HepG2 (cell line): ENCODE results near the gene TTC21B. TPM values are rescaled to one million over a fixed set of nuclear protein-coding genes. Genes with fewer than 3 reads are reported as not detected.

Experiments
- ATAC-seq: fragments of 200-7000 bp; cut with Tn5 transposase; 3 replicates; pipeline ENCODE4 v1.9.1; 2020; ENCODE audit warnings: mild to moderate bottlenecking, moderate library complexity
- BruUV-seq: library from RNA; stranded (reverse); fragments of 400-500 nt; replicated peaks from 2 replicates; lab custom pipeline; 2021; lab: Mats Ljungman, UMichigan
- CTCF ChIA-PET: fragments of 300-600 bp; formaldehyde crosslinking; extraction: SDS; loops from one replicate; lab custom pipeline; 2021; ENCODE audit warnings: low total read pairs, inconsistent platforms, low intra/inter-chr PET ratio; lab: Yijun Ruan, JAX
- POLR2A ChIA-PET: fragments of 350-600 bp; sonication (Branson Sonifier 250); formaldehyde crosslinking; loops from one replicate; lab custom pipeline; 2020; ENCODE audit warnings: antibody characterized with exemption, inconsistent platforms; lab: Yijun Ruan, JAX
- DNase-seq: peaks from one replicate; pipeline ENCODE4 v3.0.0-alpha.2; 2015; ENCODE audit warnings: low spot score
- FAIRE-seq: peaks from 3 replicates; lab custom pipeline; 2011; peaks lifted over from hg19 to GRCh38; lab: Jason Lieb, UNC
- H2AFZ ChIP-seq: one replicate; pipeline ENCODE4 v1.6.1; 2011; ENCODE audit warnings: low read length, inconsistent platforms
- H3K27ac ChIP-seq: fragments of 300-600 bp; 3 replicates; pipeline ENCODE4 v1.8.0; 2011; ENCODE audit warnings: mixed run types, mild to moderate bottlenecking, mixed read lengths, low read length, inconsistent platforms; ENCODE audit not compliant: insufficient read depth; ENCODE audit errors: extremely low read length
- H3K27me3 ChIP-seq, 2 experiments: fragments of 200-600 bp in 1 of 2; 2 replicates in 1 of 2; 3 replicates in 1 of 2; pipeline versions ENCODE4 v1.6.0 to v1.8.0; 2011; ENCODE audit warnings: low read length in 2 of 2, mild to moderate bottlenecking in 2 of 2, moderate library complexity in 2 of 2, inconsistent platforms in 1 of 2; ENCODE audit not compliant: insufficient read depth in 2 of 2, control insufficient read depth in 1 of 2
- H3K36me3 ChIP-seq, 2 experiments: fragments of 200-600 bp in 1 of 2; replicated peaks in 1 of 2; 2 replicates in 1 of 2; 3 replicates in 1 of 2; pipeline versions ENCODE4 v1.5.1 to v1.8.0; 2011; ENCODE audit warnings: low read length in 2 of 2, inconsistent platforms in 1 of 2; ENCODE audit not compliant: insufficient read depth in 2 of 2, control insufficient read depth in 1 of 2
- H3K4me1 ChIP-seq: 2 replicates; pipeline ENCODE4 v1.5.1; 2012; ENCODE audit warnings: low read length, inconsistent platforms; ENCODE audit not compliant: insufficient read depth
- H3K4me2 ChIP-seq: 2 replicates; pipeline ENCODE4 v1.6.0; 2011; ENCODE audit warnings: low read depth, low read length, inconsistent platforms
- H3K4me3 ChIP-seq, 3 experiments: fragments of 200-600 bp in 1 of 3; sonication (generic), shearing (Covaris generic) in 1 of 3; replicated peaks in 1 of 3; 2 replicates each; pipeline ENCODE4 v1.5.1; 2011 to 2016; ENCODE audit warnings: low read length in 3 of 3, inconsistent platforms in 2 of 3, low read depth in 2 of 3, mild to moderate bottlenecking in 2 of 3, control low read depth in 1 of 3, mixed read lengths in 1 of 3; ENCODE audit not compliant: insufficient read depth in 1 of 3
- H3K79me2 ChIP-seq: one replicate; pipeline ENCODE4 v1.6.1; 2011; ENCODE audit warnings: low read length, inconsistent platforms; ENCODE audit not compliant: insufficient read depth
- H3K9ac ChIP-seq: 2 replicates; pipeline ENCODE4 v1.6.0; 2011; ENCODE audit warnings: mild to moderate bottlenecking, low read depth, low read length, inconsistent platforms; ENCODE audit not compliant: insufficient read depth
- H3K9me3 ChIP-seq: 2 replicates; pipeline ENCODE4 v1.5.1; 2012; ENCODE audit warnings: mild to moderate bottlenecking, low read length
- H4K20me1 ChIP-seq: 2 replicates; pipeline ENCODE4 v1.6.0; 2011; ENCODE audit warnings: inconsistent platforms, mild to moderate bottlenecking, low read length, moderate library complexity; ENCODE audit not compliant: insufficient read depth
- ERF ChIP-seq: IDR thresholded peaks from 2 replicates; pipeline ENCODE4 v1.6.1; 2018; ENCODE audit warnings: missing biosample characterization, missing genetic modification reagents
- HCFC1 ChIP-seq: fragments of 150-350 bp; IDR thresholded peaks from 2 replicates; pipeline ENCODE4 v1.6.1; 2014; ENCODE audit warnings: low read depth, low read length
- KLF15 ChIP-seq: sonication (generic); formaldehyde crosslinking; IDR thresholded peaks from 2 replicates; pipeline ENCODE4 v1.8.1; 2023; ENCODE audit warnings: borderline replicate concordance, mild to moderate bottlenecking, inconsistent platforms, missing genetic modification reagents, mixed read lengths
- MED1 ChIP-seq: sonication (generic); formaldehyde crosslinking; IDR thresholded peaks from 2 replicates; pipeline ENCODE4 v1.4.0; 2020; ENCODE audit warnings: missing genetic modification reagents
- NFE2L1 ChIP-seq: sonication (generic); formaldehyde crosslinking; IDR thresholded peaks from 2 replicates; pipeline ENCODE4 v1.4.0; 2020; ENCODE audit warnings: missing genetic modification reagents, mild to moderate bottlenecking, borderline replicate concordance
- NFKB2 ChIP-seq: sonication (generic); formaldehyde crosslinking; IDR thresholded peaks from 2 replicates; pipeline ENCODE4 v1.4.0; 2020; ENCODE audit warnings: missing genetic modification reagents, borderline replicate concordance
- PCBP2 ChIP-seq: fragments of 200-400 bp; formaldehyde crosslinking; optimal IDR thresholded peaks from 2 replicates; pipeline ENCODE3; 2018; ENCODE audit warnings: low read length, low read depth; ENCODE audit not compliant: poor library complexity, severe bottlenecking
- SMARCC2 ChIP-seq: fragments of 450-650 bp; IDR thresholded peaks from 2 replicates; pipeline ENCODE4 v1.6.1; 2017; ENCODE audit warnings: antibody characterized with exemption, mild to moderate bottlenecking
- ZNF24 ChIP-seq: fragments of 450-650 bp; IDR thresholded peaks from 2 replicates; pipeline ENCODE4 v1.6.1; 2017; ENCODE audit warnings: antibody characterized with exemption, mild to moderate bottlenecking
- ZNF382 ChIP-seq: sonication (generic); formaldehyde crosslinking; IDR thresholded peaks from 2 replicates; pipeline ENCODE4 v1.5.0; 2020; ENCODE audit warnings: missing genetic modification reagents, mild to moderate bottlenecking, borderline replicate concordance
- ZNF747 ChIP-seq: sonication (generic); formaldehyde crosslinking; IDR thresholded peaks from 2 replicates; pipeline ENCODE4 v1.8.1; 2023; ENCODE audit warnings: missing genetic modification reagents, mild to moderate bottlenecking, borderline replicate concordance
- ZSCAN9 ChIP-seq: IDR thresholded peaks from 2 replicates; pipeline ENCODE4 v1.6.1; 2016; ENCODE audit warnings: borderline replicate concordance
- WGBS: methylation state at CpG from one replicate; pipeline ENCODE4 v1.1.6; 2017; ENCODE audit warnings: low lambda C conversion rate; 5-methylcytosine and 5-hydroxymethylcytosine counted together
- in situ Hi-C: cut with HindIII; loops from 2 replicates; pipeline ENCODE4 v1.10.0; 2017; ENCODE audit warnings: low pct_unique_long_range_greater_than_20kb; ENCODE audit not compliant: extremely low pct_ligation_motif_present
- intact Hi-C: fragments of 100-400 bp; cut with micrococcal nuclease; formaldehyde crosslinking; loops from one replicate; pipeline ENCODE4 v1.10.0; 2022; ENCODE audit not compliant: unreplicated experiment
- polyA plus RNA-seq, 8 experiments: library from polyadenylated mRNA; depleted of rRNA in 3 of 8; stranded (reverse) in 7 of 8; unstranded in 1 of 8; fragments of >200 nt; fragmentation: Illumina TruSeq in 4 of 8; extraction: Trizol in 4 of 8; gene quantifications; 2 replicates each; pipeline versions ENCODE4 v1.2.1 to v1.2.3, GENCODE V29; 2011 to 2016; ENCODE audit warnings: low read depth in 4 of 8, missing spikeins in 1 of 8, mixed read lengths in 1 of 8; ENCODE audit not compliant: insufficient read depth in 1 of 8
- total RNA-seq, 5 experiments: library from RNA; depleted of rRNA; stranded (reverse); fragments of >200 nt; fragmentation: Illumina TruSeq; extraction: Trizol; gene quantifications; 2 replicates each; pipeline ENCODE4 v1.2.3, GENCODE V29; 2016; ENCODE audit warnings: low read depth in 1 of 5
- TF ChIP-seq, protein P1 (sequence below), 2 experiments: IDR thresholded peaks; 2 replicates each; pipeline ENCODE4 v1.6.1; 2011 to 2012; ENCODE audit warnings: low read length in 2 of 2, borderline replicate concordance in 1 of 2, low read depth in 1 of 2, mild to moderate bottlenecking in 1 of 2, moderate library complexity in 1 of 2

The TTC21B gene
- total and polyA plus RNA-seq, 2 of the 13 experiments (the other 11 are each of a cell fraction or from before 2014, with no cell fraction given), result 39.1 to 67.1 TPM

DNA sequence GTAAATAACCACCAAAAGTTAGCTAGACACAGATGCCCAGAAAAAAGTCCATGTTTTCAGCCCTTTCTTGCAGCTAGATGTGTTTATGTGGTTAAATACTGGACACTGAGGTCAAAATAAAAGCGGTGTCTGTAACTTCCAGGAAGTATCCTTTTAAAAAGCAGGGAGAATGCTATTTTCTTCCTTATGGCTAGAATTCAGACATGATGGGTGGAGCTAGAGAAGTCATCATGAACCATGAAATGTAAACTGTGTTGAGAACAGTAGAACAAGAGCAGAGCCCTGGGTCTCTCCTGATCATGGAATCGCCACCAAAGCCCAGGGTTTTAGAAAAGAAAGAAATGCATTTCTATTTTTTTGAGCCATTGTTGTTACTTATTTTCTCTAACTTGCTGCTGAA lies 118.2 kb downstream of the TTC21B start (continued):
- no peak for TF ChIP-seq NFKB2
- TF ChIP-seq ZNF24, result no peak
- no peak for TF ChIP-seq ZSCAN9
- no peak for TF ChIP-seq PCBP2
- TF ChIP-seq ERF (CRISPR knock-in tag), result no peak
- no peak for TF ChIP-seq NFE2L1 (CRISPR knock-in tag)
- no peak for TF ChIP-seq KLF15 (CRISPR knock-in tag)
- no peak for TF ChIP-seq MED1
- no peak for TF ChIP-seq ZNF382 (CRISPR knock-in tag)
- no peak for TF ChIP-seq ZNF747 (CRISPR knock-in tag)

- ChIA-PET CTCF (no interaction called here), POLR2A (no interaction called here)
- Histone ChIP-seq H3K27ac (no peak overlapping the region), H3K4me3 (no peak overlapping the region), H3K4me1 (no peaks in the 10 kb centered on the region), H3K9ac (no peak overlapping the region), H3K27me3 (no peaks in the 10 kb centered on the region), H3K79me2 (no peaks in the 10 kb centered on the region), H3K36me3 (no peaks in the 10 kb centered on the region), H3K4me2 (no peak overlapping the region), H3K9me3 (no peaks in the 10 kb centered on the region), H4K20me1 (no peaks in the 10 kb centered on the region), H2AFZ (no peak overlapping the region)
- WGBS, result 60% methylated on average over 4 of the region's 4 CpGs
- intact Hi-C loops (no loop called here), in situ Hi-C loops (no loop called here)
- no peak for DNase-seq
- no TSS peak for BruUV-seq
- FAIRE-seq, result no peak
- ATAC-seq, result no peak
- TF ChIP-seq SMARCC2 (no peak), HCFC1 (no peak)
- TF ChIP-seq, protein P1, sequence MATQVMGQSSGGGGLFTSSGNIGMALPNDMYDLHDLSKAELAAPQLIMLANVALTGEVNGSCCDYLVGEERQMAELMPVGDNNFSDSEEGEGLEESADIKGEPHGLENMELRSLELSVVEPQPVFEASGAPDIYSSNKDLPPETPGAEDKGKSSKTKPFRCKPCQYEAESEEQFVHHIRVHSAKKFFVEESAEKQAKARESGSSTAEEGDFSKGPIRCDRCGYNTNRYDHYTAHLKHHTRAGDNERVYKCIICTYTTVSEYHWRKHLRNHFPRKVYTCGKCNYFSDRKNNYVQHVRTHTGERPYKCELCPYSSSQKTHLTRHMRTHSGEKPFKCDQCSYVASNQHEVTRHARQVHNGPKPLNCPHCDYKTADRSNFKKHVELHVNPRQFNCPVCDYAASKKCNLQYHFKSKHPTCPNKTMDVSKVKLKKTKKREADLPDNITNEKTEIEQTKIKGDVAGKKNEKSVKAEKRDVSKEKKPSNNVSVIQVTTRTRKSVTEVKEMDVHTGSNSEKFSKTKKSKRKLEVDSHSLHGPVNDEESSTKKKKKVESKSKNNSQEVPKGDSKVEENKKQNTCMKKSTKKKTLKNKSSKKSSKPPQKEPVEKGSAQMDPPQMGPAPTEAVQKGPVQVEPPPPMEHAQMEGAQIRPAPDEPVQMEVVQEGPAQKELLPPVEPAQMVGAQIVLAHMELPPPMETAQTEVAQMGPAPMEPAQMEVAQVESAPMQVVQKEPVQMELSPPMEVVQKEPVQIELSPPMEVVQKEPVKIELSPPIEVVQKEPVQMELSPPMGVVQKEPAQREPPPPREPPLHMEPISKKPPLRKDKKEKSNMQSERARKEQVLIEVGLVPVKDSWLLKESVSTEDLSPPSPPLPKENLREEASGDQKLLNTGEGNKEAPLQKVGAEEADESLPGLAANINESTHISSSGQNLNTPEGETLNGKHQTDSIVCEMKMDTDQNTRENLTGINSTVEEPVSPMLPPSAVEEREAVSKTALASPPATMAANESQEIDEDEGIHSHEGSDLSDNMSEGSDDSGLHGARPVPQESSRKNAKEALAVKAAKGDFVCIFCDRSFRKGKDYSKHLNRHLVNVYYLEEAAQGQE (IDR thresholded peaks at IDR 0.05; ENCODE audit: borderline replicate concordance in 1 of 2, low read depth in 1 of 2, low read length in 2 of 2), result no peak
Observed at GRCh38 chr2:165833156-165833555, 120.4 kb downstream of the TTC21B start.
